HEK293T (cell line): Measurements from ENCODE around the gene SESTD1.

Source experiments
- CTCF ChIA-PET: fragments of 350-600 bp; formaldehyde crosslinking; extraction: SDS; loops from one replicate; lab custom pipeline; 2021; ENCODE audit warnings: antibody characterized with exemption, inconsistent platforms; lab: Yijun Ruan, JAX
- POLR2A ChIA-PET: fragments of 350-600 bp; formaldehyde crosslinking; extraction: SDS; loops from one replicate; lab custom pipeline; 2020; ENCODE audit warnings: antibody characterized with exemption, inconsistent platforms; lab: Yijun Ruan, JAX
- DNase-seq: peaks from one replicate; pipeline ENCODE4 v3.0.0; 2012; ENCODE audit warnings: mixed read lengths; ENCODE audit errors: extremely low spot score
- ARNT ChIP-seq: fragments of 450-650 bp; IDR thresholded peaks from 2 replicates; pipeline ENCODE4 v1.6.1; 2017; ENCODE audit warnings: mild to moderate bottlenecking
- BHLHE40 ChIP-seq: fragments of 450-650 bp; IDR thresholded peaks from 2 replicates; pipeline ENCODE4 v1.6.1; 2016; ENCODE audit warnings: mild to moderate bottlenecking, moderate library complexity, borderline replicate concordance
- CTBP1 ChIP-seq: fragments of 450-650 bp; IDR thresholded peaks from 2 replicates; pipeline ENCODE4 v1.6.1; 2016; ENCODE audit warnings: borderline replicate concordance
- ELF4 ChIP-seq: fragments of 450-650 bp; IDR thresholded peaks from 2 replicates; pipeline ENCODE4 v1.6.1; 2017; ENCODE audit warnings: antibody characterized with exemption
- FOXA1 ChIP-seq: fragments of 450-650 bp; IDR thresholded peaks from 2 replicates; pipeline ENCODE4 v1.6.1; 2016; ENCODE audit warnings: mild to moderate bottlenecking
- FOXK2 ChIP-seq: fragments of 450-650 bp; IDR thresholded peaks from 2 replicates; pipeline ENCODE4 v1.6.1; 2016; ENCODE audit warnings: mild to moderate bottlenecking
- FOXM1 ChIP-seq: fragments of 450-650 bp; IDR thresholded peaks from 2 replicates; pipeline ENCODE4 v1.6.1; 2017; ENCODE audit warnings: mild to moderate bottlenecking, borderline replicate concordance
- HDGF ChIP-seq: fragments of 450-650 bp; IDR thresholded peaks from 2 replicates; pipeline ENCODE4 v1.6.1; 2017; ENCODE audit warnings: antibody characterized with exemption, borderline replicate concordance
- L3MBTL2 ChIP-seq: fragments of 450-650 bp; conservative IDR thresholded peaks from 2 replicates; pipeline ENCODE4 v1.6.1; 2016; ENCODE audit warnings: mild to moderate bottlenecking
- LEF1 ChIP-seq: fragments of 450-650 bp; IDR thresholded peaks from 2 replicates; pipeline ENCODE4 v1.6.1; 2017; ENCODE audit warnings: mild to moderate bottlenecking, borderline replicate concordance
- NFRKB ChIP-seq: fragments of 450-650 bp; IDR thresholded peaks from 2 replicates; pipeline ENCODE4 v1.6.1; 2016; ENCODE audit warnings: mild to moderate bottlenecking, moderate library complexity
- SP1 ChIP-seq: fragments of 450-650 bp; IDR thresholded peaks from 2 replicates; pipeline ENCODE4 v1.6.1; 2017
- SUZ12 ChIP-seq: fragments of 450-650 bp; IDR thresholded peaks from 2 replicates; pipeline ENCODE4 v1.6.1; 2016; ENCODE audit warnings: mild to moderate bottlenecking
- TARDBP ChIP-seq: fragments of 450-650 bp; IDR thresholded peaks from 2 replicates; pipeline ENCODE4 v1.6.1; 2016
- ZNF384 ChIP-seq: fragments of 450-650 bp; IDR thresholded peaks from 2 replicates; pipeline ENCODE4 v1.6.1; 2016
- TF ChIP-seq, protein P1 (sequence below): fragments of 450-650 bp; IDR thresholded peaks from 2 replicates; pipeline ENCODE4 v1.6.1; 2016

Gene SESTD1

DNA sequence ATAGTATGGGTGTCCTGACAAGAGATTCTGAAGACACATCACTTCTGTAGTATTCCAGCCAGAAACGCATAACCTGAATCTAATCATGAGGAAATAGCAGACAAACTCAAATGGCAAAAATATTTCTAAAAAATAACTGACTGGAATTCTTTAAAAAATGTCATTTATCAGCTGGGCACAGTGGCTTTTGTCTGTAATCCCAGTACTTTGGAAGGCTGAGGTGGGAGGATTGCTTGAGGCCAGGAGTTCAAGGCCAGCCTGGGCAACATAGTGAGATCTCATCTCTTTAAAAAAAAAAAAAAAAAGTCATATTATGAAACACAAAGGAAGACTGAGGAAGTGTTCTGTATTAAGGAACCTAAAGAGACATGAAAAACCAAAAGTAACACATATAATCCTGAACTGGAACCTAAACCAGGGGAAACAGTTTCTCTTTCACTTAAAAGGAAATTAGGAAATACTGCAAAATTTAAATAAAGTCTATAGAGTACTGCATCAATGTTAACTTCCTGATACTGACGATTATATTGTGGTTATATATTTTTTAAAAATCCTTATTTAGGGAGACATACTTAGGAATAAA lies 29.9 kb downstream of the SESTD1 start:
- CTCF ChIA-PET, result no interaction called here
- POLR2A ChIA-PET, result no interaction called here
- no peak for DNase-seq
- TF ChIP-seq LEF1 (no peak), ARNT (no peak), L3MBTL2 (no peak), TARDBP (no peak), SP1 (no peak), BHLHE40 (no peak), NFRKB (no peak), ELF4 (no peak), ZNF384 (no peak), SUZ12 (no peak), CTBP1 (no peak), FOXA1 (no peak), FOXK2 (no peak), FOXM1 (no peak)
- TF ChIP-seq, protein P1, sequence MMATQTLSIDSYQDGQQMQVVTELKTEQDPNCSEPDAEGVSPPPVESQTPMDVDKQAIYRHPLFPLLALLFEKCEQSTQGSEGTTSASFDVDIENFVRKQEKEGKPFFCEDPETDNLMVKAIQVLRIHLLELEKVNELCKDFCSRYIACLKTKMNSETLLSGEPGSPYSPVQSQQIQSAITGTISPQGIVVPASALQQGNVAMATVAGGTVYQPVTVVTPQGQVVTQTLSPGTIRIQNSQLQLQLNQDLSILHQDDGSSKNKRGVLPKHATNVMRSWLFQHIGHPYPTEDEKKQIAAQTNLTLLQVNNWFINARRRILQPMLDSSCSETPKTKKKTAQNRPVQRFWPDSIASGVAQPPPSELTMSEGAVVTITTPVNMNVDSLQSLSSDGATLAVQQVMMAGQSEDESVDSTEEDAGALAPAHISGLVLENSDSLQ, result no peak

DNA sequence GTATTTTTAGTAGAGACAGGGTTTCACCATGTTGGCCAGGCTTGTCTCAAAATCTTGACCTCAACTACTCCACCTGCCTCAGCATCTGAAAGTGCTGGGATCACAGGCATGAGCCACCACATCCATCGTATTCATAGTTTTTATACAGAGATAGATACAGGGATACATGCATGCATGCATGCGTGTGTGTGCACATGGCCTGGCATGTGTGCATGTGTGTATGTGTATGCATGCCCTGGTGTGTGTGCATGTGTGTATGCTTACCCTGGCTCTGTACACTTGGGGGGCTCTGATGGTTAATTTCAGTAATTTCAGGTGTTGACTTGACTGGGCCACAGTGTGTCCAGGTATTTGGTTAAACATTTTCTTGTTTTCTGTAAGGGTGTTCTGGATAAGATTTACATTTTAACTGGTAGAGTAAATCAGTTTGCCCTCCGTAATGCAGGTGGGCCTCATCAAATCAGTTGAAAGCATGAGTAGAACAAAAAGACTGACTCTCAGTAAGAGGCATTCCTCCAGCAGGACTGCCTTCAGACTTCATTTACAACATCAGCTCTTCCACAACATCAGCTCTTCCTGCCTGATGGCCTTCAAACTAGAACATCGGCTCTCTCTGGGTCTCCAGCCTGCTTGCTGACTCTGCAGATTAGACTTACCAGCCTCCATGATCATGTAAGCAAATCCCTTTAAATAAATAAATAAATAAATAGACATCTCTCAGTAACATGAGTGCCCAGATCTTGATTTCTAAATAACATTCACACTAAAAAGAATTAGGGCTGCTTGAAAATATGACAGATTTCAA lies 30.8 kb downstream of the SESTD1 start:
- ChIA-PET CTCF (no interaction called here), POLR2A (no interaction called here)

DNA sequence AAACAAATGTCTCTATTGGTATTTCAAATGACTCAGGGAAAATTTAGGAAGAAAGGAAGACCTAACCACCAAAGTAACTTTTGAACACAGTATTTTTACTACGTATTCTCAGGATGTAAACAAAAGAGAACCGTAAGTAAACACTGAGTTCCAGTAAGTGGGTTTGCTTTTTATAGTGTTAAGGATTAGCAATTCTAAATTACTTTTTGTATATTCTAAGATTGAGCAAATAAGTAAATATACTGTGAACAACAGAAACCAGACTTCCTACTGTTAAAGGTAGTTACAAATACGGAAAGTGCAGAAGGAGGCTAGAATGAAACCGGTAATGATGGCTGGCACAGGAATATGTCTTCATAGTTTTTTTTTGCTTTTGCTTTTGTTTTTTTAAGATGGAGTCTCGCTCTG lies 31.5 kb downstream of the SESTD1 start:
- CTCF ChIA-PET, result no interaction called here
- TF ChIP-seq NFRKB (no peak), FOXM1 (no peak)
- POLR2A ChIA-PET, result no interaction called here
- DNase-seq, result no peak

More for the DNA sequence above, 30.8 kb downstream of the SESTD1 start:
- DNase-seq, result no peak
- no peak for TF ChIP-seq SUZ12
- TF ChIP-seq SP1, result no peak
- no peak for TF ChIP-seq ARNT
- no peak for TF ChIP-seq ZNF384
- no peak for TF ChIP-seq FOXK2
- TF ChIP-seq, protein P1, result no peak
- no peak for TF ChIP-seq L3MBTL2
- TF ChIP-seq FOXA1, result no peak
- TF ChIP-seq FOXM1, result no peak
- no peak for TF ChIP-seq HDGF
- TF ChIP-seq CTBP1, result no peak

DNA sequence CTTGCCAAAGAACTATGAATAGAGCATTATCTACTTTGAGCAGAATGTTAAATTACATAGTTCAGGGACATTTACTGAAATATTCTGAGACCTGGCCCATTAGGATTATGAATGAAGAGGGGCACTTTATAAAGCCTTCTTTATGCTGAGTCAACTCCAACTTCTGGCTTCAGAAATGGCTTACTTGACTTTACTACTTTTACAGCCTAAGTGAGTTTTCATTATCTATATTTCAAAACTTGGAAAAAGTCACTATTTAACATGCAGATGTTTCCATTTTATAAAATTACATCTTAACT lies 37.7 kb downstream of the SESTD1 start:
- no peak for TF ChIP-seq SUZ12
- no peak for DNase-seq
- ChIA-PET POLR2A (no interaction called here), CTCF (no interaction called here)

DNA sequence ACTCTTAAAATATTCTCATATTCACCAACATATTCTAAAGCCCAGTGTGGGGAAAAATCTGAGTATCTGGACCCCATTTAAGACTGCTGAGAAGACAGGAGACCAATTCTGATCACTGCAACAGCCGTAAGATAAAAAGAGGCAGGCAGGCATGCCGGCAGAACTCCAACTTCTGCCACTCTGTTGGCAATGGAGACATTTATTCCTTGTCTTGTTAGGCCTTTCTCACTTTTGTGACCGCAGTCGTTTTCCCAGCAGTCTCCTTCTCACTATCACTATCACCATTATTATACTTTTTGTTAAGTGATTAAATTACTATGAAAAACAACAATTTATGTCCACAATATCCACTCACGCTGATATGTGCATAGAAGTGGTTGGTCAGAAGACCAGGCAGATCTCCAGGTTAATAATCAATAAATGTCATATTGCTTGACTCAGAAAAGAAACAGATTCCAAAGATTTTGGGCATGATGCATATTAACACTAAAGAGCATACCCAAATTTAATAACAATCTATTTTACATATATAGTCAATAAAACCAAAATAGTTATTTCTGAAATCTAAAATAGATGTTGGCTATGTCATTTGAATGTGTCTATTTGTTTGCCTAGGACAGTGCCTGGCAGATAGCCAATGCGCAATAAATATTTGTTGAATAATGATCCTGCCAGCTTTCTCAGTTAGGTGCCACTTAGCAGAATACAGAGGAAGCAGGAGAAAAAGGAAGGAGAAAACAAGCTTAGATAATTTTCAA lies 38.2 kb downstream of the SESTD1 start:
- TF ChIP-seq SUZ12 (no peak), LEF1 (no peak), FOXK2 (no peak), ELF4 (no peak), ZNF384 (no peak), CTBP1 (no peak), FOXM1 (no peak), FOXA1 (no peak)
- DNase-seq, result no peak
- POLR2A ChIA-PET, result no interaction called here
- CTCF ChIA-PET, result no interaction called here

DNA sequence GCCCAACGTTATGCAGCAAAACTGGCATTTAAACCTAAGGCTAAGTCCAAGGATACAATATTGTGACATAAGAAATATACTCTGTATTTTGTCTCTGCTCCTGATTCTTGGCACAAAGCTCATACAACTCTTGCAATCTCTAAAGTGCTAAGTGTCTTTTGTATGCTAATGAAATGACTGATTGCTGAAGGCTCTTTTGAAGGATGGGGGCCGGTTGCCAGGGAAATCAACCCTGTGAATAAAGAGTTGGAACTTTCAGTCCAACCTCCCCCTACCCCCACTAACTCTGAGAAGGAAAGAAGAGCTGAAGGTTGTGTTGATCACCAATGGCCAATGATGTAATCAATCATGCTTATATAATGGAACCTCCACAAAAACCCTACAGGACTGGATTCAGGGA lies 40.3 kb downstream of the SESTD1 start:
- TF ChIP-seq ELF4 (no peak), NFRKB (no peak), ZNF384 (no peak), BHLHE40 (no peak), ARNT (no peak), SUZ12 (no peak), L3MBTL2 (no peak), SP1 (no peak), FOXM1 (no peak), LEF1 (no peak), TARDBP (no peak), FOXA1 (no peak)
- no peak for DNase-seq
- CTCF ChIA-PET, result no interaction called here

DNA sequence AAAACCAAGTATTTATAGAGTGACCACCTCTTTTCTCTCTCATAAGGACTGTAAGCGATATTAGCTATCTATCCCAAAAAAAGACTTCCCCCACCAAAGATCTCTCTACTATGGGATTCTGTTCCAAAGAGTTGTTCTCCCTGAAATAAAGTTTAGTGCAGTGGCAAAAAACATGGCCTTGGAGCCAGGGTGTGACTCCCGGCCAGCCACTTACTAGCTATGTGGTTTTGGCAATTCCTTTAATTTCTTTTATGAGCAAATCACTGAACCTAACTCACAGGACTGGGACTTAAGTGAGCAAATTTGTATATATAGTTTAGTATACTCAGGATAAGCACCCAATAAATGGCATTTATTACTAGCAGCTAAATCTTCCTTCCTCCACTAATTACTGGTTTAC lies 42.6 kb downstream of the SESTD1 start:
- DNase-seq, result no peak
- ChIA-PET CTCF (no interaction called here), POLR2A (no interaction called here)
- TF ChIP-seq ZNF384 (no peak), SP1 (no peak), NFRKB (no peak), ELF4 (no peak), HDGF (no peak), BHLHE40 (no peak), TARDBP (no peak)
- TF ChIP-seq, protein P1, result no peak

More for the DNA sequence above, 40.3 kb downstream of the SESTD1 start:
- POLR2A ChIA-PET, result no interaction called here
